Colon (tissue), 2 donors: ENCODE results near the gene GRIA3.
"Not testable (repeated sequence)": the region's sequence is repeated elsewhere in the genome, so short reads cannot be mapped to it uniquely, and the experiment has no call there.

Source experiments
- FAIRE-seq: peaks from 2 replicates; lab custom pipeline; 2012; peaks lifted over from hg19 to GRCh38; lab: Jason Lieb, UNC
- donor health status: control.
- donor health status: control.

GRIA3 gene

GRCh38 chrX:123277347-123277746 lies 93.3 kb downstream of the GRIA3 start:
- no peak for FAIRE-seq

GRCh38 chrX:123277821-123278220 lies 93.7 kb downstream of the GRIA3 start:
- no peak for FAIRE-seq

- FAIRE-seq, result no peak
These were observed 98.2 kb downstream of the GRIA3 start for GRCh38 chrX:123282241-123282640.

- not testable (repeated sequence) for FAIRE-seq
These were observed 99.3 kb downstream of the GRIA3 start for GRCh38 chrX:123283407-123283806.

GRCh38 chrX:123291623-123292022 lies 107.5 kb downstream of the GRIA3 start:
- FAIRE-seq, result no peak

- peak; percentile 33 for FAIRE-seq
These were observed 113.9 kb downstream of the GRIA3 start for GRCh38 chrX:123298026-123298425.

- no peak for FAIRE-seq
These were observed 119.4 kb downstream of the GRIA3 start for GRCh38 chrX:123303429-123303828.

GRCh38 chrX:123308658-123309057 lies 124.6 kb downstream of the GRIA3 start:
- FAIRE-seq, result no peak

- no peak for FAIRE-seq
These were observed 126.0 kb downstream of the GRIA3 start for GRCh38 chrX:123310112-123310511.

GRCh38 chrX:123311486-123311885 lies 127.4 kb downstream of the GRIA3 start:
- no peak for FAIRE-seq

- no peak for FAIRE-seq
These were observed 129.4 kb downstream of the GRIA3 start for GRCh38 chrX:123313486-123313885.

GRCh38 chrX:123320622-123321021 lies 136.5 kb downstream of the GRIA3 start:
- FAIRE-seq, result no peak

GRCh38 chrX:123322536-123322935 lies 138.5 kb downstream of the GRIA3 start:
- FAIRE-seq, result no peak

GRCh38 chrX:123324625-123325024 lies 140.5 kb downstream of the GRIA3 start:
- FAIRE-seq, result peak; percentile 38

- no peak for FAIRE-seq
These were observed 146.3 kb downstream of the GRIA3 start for GRCh38 chrX:123330229-123330942.

GRCh38 chrX:123331349-123331748 lies 147.3 kb downstream of the GRIA3 start:
- FAIRE-seq, result no peak

GRCh38 chrX:123331859-123332258 lies 147.8 kb downstream of the GRIA3 start:
- FAIRE-seq, result no peak

- no peak for FAIRE-seq
These were observed 152.6 kb downstream of the GRIA3 start for GRCh38 chrX:123336666-123337065.

- no peak for FAIRE-seq
These were observed 154.0 kb downstream of the GRIA3 start for GRCh38 chrX:123337886-123338639.

GRCh38 chrX:123339221-123339905 lies 155.3 kb downstream of the GRIA3 start:
- peak; percentile 64 for FAIRE-seq

- FAIRE-seq, result no peak
These were observed 156.6 kb downstream of the GRIA3 start for GRCh38 chrX:123340696-123341095.

- no peak for FAIRE-seq
These were observed 164.4 kb downstream of the GRIA3 start for GRCh38 chrX:123348468-123348867.

GRCh38 chrX:123350226-123350625 lies 166.1 kb downstream of the GRIA3 start:
- FAIRE-seq, result no peak
